ENCODE data around the gene COL13A1.

COL13A1 gene

GRCh38 chr10:69791812-69792211 lies 9.9 kb upstream of the COL13A1 start:
- no peak for DNase-seq (ENCODE audit: low read depth)

- no peak for DNase-seq (ENCODE audit: low read depth)
These were observed 9.4 kb upstream of the COL13A1 start for GRCh38 chr10:69792341-69792740.

GRCh38 chr10:69794673-69795072 lies 7.0 kb upstream of the COL13A1 start:
- DNase-seq (ENCODE audit: low read depth), result no peak

GRCh38 chr10:69795242-69795934 lies 6.3 kb upstream of the COL13A1 start:
- no peak for DNase-seq (ENCODE audit: low read depth)

- DNase-seq (ENCODE audit: low read depth), result no peak
These were observed 3.7 kb upstream of the COL13A1 start for GRCh38 chr10:69797959-69798358.

- no peak for DNase-seq (ENCODE audit: low read depth)
These were observed 1.6 kb upstream of the COL13A1 start for GRCh38 chr10:69800109-69800508.

GRCh38 chr10:69800665-69801064 lies 1.0 kb upstream of the COL13A1 start:
- no peak for DNase-seq (ENCODE audit: low read depth)

GRCh38 chr10:69801094-69801433 lies 642 bp upstream of the COL13A1 start:
- DNase-seq (ENCODE audit: low read depth), result peak; percentile 9

GRCh38 chr10:69802424-69803161 lies 887 bp downstream of the COL13A1 start:
- no peak for DNase-seq (ENCODE audit: low read depth)

GRCh38 chr10:69803809-69804208 lies 2.1 kb downstream of the COL13A1 start:
- DNase-seq (ENCODE audit: low read depth), result no peak

- no peak for DNase-seq (ENCODE audit: low read depth)
These were observed 3.1 kb downstream of the COL13A1 start for GRCh38 chr10:69804775-69805174.

GRCh38 chr10:69807122-69807521 lies 5.4 kb downstream of the COL13A1 start:
- DNase-seq (ENCODE audit: low read depth), result no peak

- DNase-seq (ENCODE audit: low read depth), result no peak
These were observed 6.0 kb downstream of the COL13A1 start for GRCh38 chr10:69807696-69808095.

GRCh38 chr10:69809318-69809717 lies 7.6 kb downstream of the COL13A1 start:
- no peak for DNase-seq (ENCODE audit: low read depth)

- no peak for DNase-seq (ENCODE audit: low read depth)
These were observed 8.4 kb downstream of the COL13A1 start for GRCh38 chr10:69810097-69810496.

GRCh38 chr10:69810675-69811397 lies 9.1 kb downstream of the COL13A1 start:
- no peak for DNase-seq (ENCODE audit: low read depth)

- DNase-seq (ENCODE audit: low read depth), result no peak
These were observed 11.9 kb downstream of the COL13A1 start for GRCh38 chr10:69813632-69814031.

- DNase-seq (ENCODE audit: low read depth), result no peak
These were observed 12.5 kb downstream of the COL13A1 start for GRCh38 chr10:69814251-69814650.

- DNase-seq (ENCODE audit: low read depth), result no peak
These were observed 13.4 kb downstream of the COL13A1 start for GRCh38 chr10:69815104-69815503.

- no peak for DNase-seq (ENCODE audit: low read depth)
These were observed 14.8 kb downstream of the COL13A1 start for GRCh38 chr10:69816521-69816920.

- DNase-seq (ENCODE audit: low read depth), result no peak
These were observed 15.4 kb downstream of the COL13A1 start for GRCh38 chr10:69817078-69817581.

- no peak for DNase-seq (ENCODE audit: low read depth)
These were observed 17.1 kb downstream of the COL13A1 start for GRCh38 chr10:69818676-69819239.

All from stimulated activated CD8-positive, alpha-beta memory T cell treated with anti-CD3 and anti-CD28 coated beads, Interleukin-15, amount 100 ng/mL, for 24 hours (primary cell).